Measurements from ENCODE around the gene PER1.

Gene PER1

GRCh38 chr17:8117367-8117979, 34.7 kb downstream of the PER1 start:
- Histone ChIP-seq H3K27me3 (ENCODE audit: insufficient read depth, low read length, poor library complexity, severe bottlenecking) (peaks cover 8% of the 10 kb centered on the region), H3K36me3 (ENCODE audit: insufficient read depth, low read length) (no peaks in the 10 kb centered on the region), H3K4me2 (ENCODE audit: low read depth, low read length, poor library complexity, severe bottlenecking) (peak overlapping the region; percentile 93), H3K9me2 (replicated peaks; ENCODE audit: low read depth, low read length) (no peaks in the 10 kb centered on the region), H4K20me1 (ENCODE audit: insufficient read depth, low read length, poor library complexity, severe bottlenecking) (no peaks in the 10 kb centered on the region), H3K79me2 (ENCODE audit: insufficient read depth, low read length) (no peaks in the 10 kb centered on the region), H2AFZ (ENCODE audit: low read length) (peak overlapping the region; percentile 94), H3K9me3 (ENCODE audit: insufficient read depth, low read depth, low read length) (no peaks in the 10 kb centered on the region), H3F3A (ENCODE audit: low read depth) (peaks cover 15% of the 10 kb centered on the region), H3K9ac (ENCODE audit: low read depth, low read length, poor library complexity, severe bottlenecking) (peak overlapping the region; percentile 65), H3K4me3 (ENCODE audit: low read length, poor library complexity, severe bottlenecking) (peak overlapping the region; percentile 91), H3K4me1 (ENCODE audit: insufficient read depth, low read length, poor library complexity, severe bottlenecking) (peaks cover 15% of the 10 kb centered on the region)
- TF ChIP-seq CTCF (conservative IDR thresholded peaks at IDR 0.05; ENCODE audit: low read length): no peak
- no peak for TF ChIP-seq EZH2phosphoT487 (IDR thresholded peaks at IDR 0.05; ENCODE audit: borderline replicate concordance)

DNA sequence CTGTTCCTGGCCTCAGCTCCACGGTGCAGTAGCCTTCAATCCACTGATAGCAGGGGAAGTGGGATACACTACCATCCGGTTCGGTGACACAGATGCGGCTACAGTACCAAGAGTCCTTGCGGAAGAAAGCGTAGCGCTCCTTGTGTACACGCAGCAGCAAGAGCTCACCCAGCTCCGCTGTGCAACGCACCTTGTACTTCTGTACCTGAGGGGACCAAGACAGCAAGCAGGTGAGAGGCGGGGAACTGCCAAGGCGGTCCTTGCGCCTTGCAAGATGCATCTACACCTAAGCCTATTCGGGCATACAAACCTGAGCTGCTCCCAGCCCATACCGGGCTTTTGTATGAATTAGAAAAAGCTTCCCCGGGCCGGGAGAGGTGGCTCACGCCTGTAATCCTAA, 35.4 kb downstream of the PER1 start:
- Histone ChIP-seq H3K36me3 (ENCODE audit: insufficient read depth, low read length) (no peaks in the 10 kb centered on the region), H3K4me1 (ENCODE audit: insufficient read depth, low read length, poor library complexity, severe bottlenecking) (peaks cover 12% of the 10 kb centered on the region), H2AFZ (ENCODE audit: low read length) (no peak overlapping the region), H3K4me2 (ENCODE audit: low read depth, low read length, poor library complexity, severe bottlenecking) (no peak overlapping the region), H3K27me3 (ENCODE audit: insufficient read depth, low read length, poor library complexity, severe bottlenecking) (peaks cover 14% of the 10 kb centered on the region), H3K9me3 (ENCODE audit: insufficient read depth, low read depth, low read length) (no peaks in the 10 kb centered on the region), H3K4me3 (ENCODE audit: low read length, poor library complexity, severe bottlenecking) (no peak overlapping the region), H3K79me2 (ENCODE audit: insufficient read depth, low read length) (no peaks in the 10 kb centered on the region), H3K9me2 (replicated peaks; ENCODE audit: low read depth, low read length) (no peaks in the 10 kb centered on the region), H3K9ac (ENCODE audit: low read depth, low read length, poor library complexity, severe bottlenecking) (no peak overlapping the region), H4K20me1 (ENCODE audit: insufficient read depth, low read length, poor library complexity, severe bottlenecking) (no peaks in the 10 kb centered on the region), H3F3A (ENCODE audit: low read depth) (peaks cover 15% of the 10 kb centered on the region)
- TF ChIP-seq EZH2phosphoT487 (IDR thresholded peaks at IDR 0.05; ENCODE audit: borderline replicate concordance) (no peak), CTCF (conservative IDR thresholded peaks at IDR 0.05; ENCODE audit: low read length) (no peak)

GRCh38 chr17:8110907-8111306, 41.3 kb downstream of the PER1 start:
- TF ChIP-seq CTCF (conservative IDR thresholded peaks at IDR 0.05; ENCODE audit: low read length) (no peak), EZH2phosphoT487 (IDR thresholded peaks at IDR 0.05; ENCODE audit: borderline replicate concordance) (no peak)
- Histone ChIP-seq H3K9ac (ENCODE audit: low read depth, low read length, poor library complexity, severe bottlenecking) (no peak overlapping the region), H3K27me3 (ENCODE audit: insufficient read depth, low read length, poor library complexity, severe bottlenecking) (peaks cover 14% of the 10 kb centered on the region)

More at GRCh38 chr17:8110907-8111306, 41.3 kb downstream of the PER1 start:
- no peak overlapping the region for H2AFZ ChIP-seq (ENCODE audit: low read length)
- no peaks in the 10 kb centered on the region for H3K36me3 ChIP-seq (ENCODE audit: insufficient read depth, low read length)
- H3K9me3 ChIP-seq (ENCODE audit: insufficient read depth, low read depth, low read length): no peaks in the 10 kb centered on the region
- no peaks in the 10 kb centered on the region for H3K79me2 ChIP-seq (ENCODE audit: insufficient read depth, low read length)
- no peaks in the 10 kb centered on the region for H3K9me2 ChIP-seq (replicated peaks; ENCODE audit: low read depth, low read length)
- no peaks in the 10 kb centered on the region for H4K20me1 ChIP-seq (ENCODE audit: insufficient read depth, low read length, poor library complexity, severe bottlenecking)
- H3K4me2 ChIP-seq (ENCODE audit: low read depth, low read length, poor library complexity, severe bottlenecking): no peak overlapping the region
- H3F3A ChIP-seq (ENCODE audit: low read depth): no peaks in the 10 kb centered on the region
- H3K4me1 ChIP-seq (ENCODE audit: insufficient read depth, low read length, poor library complexity, severe bottlenecking): peaks cover 3% of the 10 kb centered on the region
- H3K4me3 ChIP-seq (ENCODE audit: low read length, poor library complexity, severe bottlenecking): no peak overlapping the region

Measured in Loucy (cell line).